ENCODE data around the gene SPATA2L. TPM values are rescaled to one million over a fixed set of nuclear protein-coding genes. Genes with fewer than 3 reads are reported as not detected.

SPATA2L gene
- polyA plus RNA-seq, 1 experiment = 2.6 TPM

- Histone ChIP-seq H3K9me3 (ENCODE audit: control insufficient read depth, insufficient read depth, low read length) (no peaks in the 10 kb centered on the region), H3K27me3 (ENCODE audit: control insufficient read depth, insufficient read depth, low read length) (no peaks in the 10 kb centered on the region), H3K4me3 (ENCODE audit: low read depth, low read length) (no peak overlapping the region), H3K27ac (ENCODE audit: low read depth, low read length) (no peak overlapping the region)
- no peak for DNase-seq (ENCODE audit: low read depth, low spot score)
- TF ChIP-seq CTCF (IDR thresholded peaks at IDR 0.05; ENCODE audit: low read depth, low read length) = no peak
- POLR2A ChIA-PET = interaction anchor here (0.6 kb wide), 1 partner anchor 154 kb away, joined by 3 read pairs; no protein-coding TSS in a partner anchor
- CTCF ChIA-PET = no interaction called here
Observed at GRCh38 chr16:89744813-89745212, 43.3 kb upstream of the SPATA2L start.

GRCh38 chr16:89742948-89743347, 41.4 kb upstream of the SPATA2L start:
- TF ChIP-seq CTCF (IDR thresholded peaks at IDR 0.05; ENCODE audit: low read depth, low read length) = no peak
- Histone ChIP-seq H3K27ac (ENCODE audit: low read depth, low read length) (no peak overlapping the region), H3K4me3 (ENCODE audit: low read depth, low read length) (no peak overlapping the region), H3K9me3 (ENCODE audit: control insufficient read depth, insufficient read depth, low read length) (no peaks in the 10 kb centered on the region; the same call in 1 of the 2 replicates), H3K27me3 (ENCODE audit: control insufficient read depth, insufficient read depth, low read length) (no peaks in the 10 kb centered on the region)
- ChIA-PET CTCF (interaction anchor here (0.7 to 1.0 kb wide), 2 partner anchors 19 to 37 kb away, joined by 4 read pairs; no protein-coding TSS in a partner anchor), POLR2A (interaction anchor here (0.6 to 0.9 kb wide), 2 partner anchors 37 to 62 kb away, joined by 3 to 5 read pairs; no protein-coding TSS in a partner anchor)
- no peak for DNase-seq (ENCODE audit: low read depth, low spot score)

- DNase-seq (ENCODE audit: low read depth, low spot score) = no peak
- ChIA-PET CTCF (interaction anchor here (1.0 kb wide), 1 partner anchor 35 kb away, joined by 4 read pairs; no protein-coding TSS in a partner anchor), POLR2A (no interaction called here)
- Histone ChIP-seq H3K9me3 (ENCODE audit: control insufficient read depth, insufficient read depth, low read length) (no peaks in the 10 kb centered on the region; the same call in 1 of the 2 replicates), H3K4me3 (ENCODE audit: low read depth, low read length) (no peak overlapping the region), H3K27ac (ENCODE audit: low read depth, low read length) (no peak overlapping the region), H3K27me3 (ENCODE audit: control insufficient read depth, insufficient read depth, low read length) (no peaks in the 10 kb centered on the region)
- no peak for TF ChIP-seq CTCF (IDR thresholded peaks at IDR 0.05; ENCODE audit: low read depth, low read length)
Observed at GRCh38 chr16:89741342-89742014, 40.0 kb upstream of the SPATA2L start.

- no peak for DNase-seq (ENCODE audit: low read depth, low spot score)
- Histone ChIP-seq H3K4me3 (ENCODE audit: low read depth, low read length) (no peak overlapping the region), H3K9me3 (ENCODE audit: control insufficient read depth, insufficient read depth, low read length) (no peaks in the 10 kb centered on the region; the same call in 1 of the 2 replicates), H3K27me3 (ENCODE audit: control insufficient read depth, insufficient read depth, low read length) (no peaks in the 10 kb centered on the region), H3K27ac (ENCODE audit: low read depth, low read length) (no peak overlapping the region)
- ChIA-PET POLR2A (interaction anchor here (0.9 kb wide), 1 partner anchor 53 kb away, joined by 3 read pairs; the partner anchor contains the start of gene CDK10), CTCF (interaction anchor here (0.6 to 1.2 kb wide), 2 partner anchors 121 to 171 kb away, joined by 4 to 5 read pairs; no protein-coding TSS in a partner anchor)
- no peak for TF ChIP-seq CTCF (IDR thresholded peaks at IDR 0.05; ENCODE audit: low read depth, low read length)
Observed at GRCh38 chr16:89739383-89739782, 37.9 kb upstream of the SPATA2L start.

All from AG04450 (cell line).